RCC 7860 (cell line): Measurements from ENCODE around the gene TLL2.
"Not testable (repeated sequence)": the region's sequence is repeated elsewhere in the genome, so short reads cannot be mapped to it uniquely, and the experiment has no call there.

Source experiments
- DNase-seq: peaks from one replicate; pipeline ENCODE4 v3.0.0-alpha.2; 2015; ENCODE audit warnings: low spot score
- FAIRE-seq: peaks from 2 replicates; lab custom pipeline; 2012; peaks lifted over from hg19 to GRCh38; lab: Jason Lieb, UNC

TLL2 gene

DNA sequence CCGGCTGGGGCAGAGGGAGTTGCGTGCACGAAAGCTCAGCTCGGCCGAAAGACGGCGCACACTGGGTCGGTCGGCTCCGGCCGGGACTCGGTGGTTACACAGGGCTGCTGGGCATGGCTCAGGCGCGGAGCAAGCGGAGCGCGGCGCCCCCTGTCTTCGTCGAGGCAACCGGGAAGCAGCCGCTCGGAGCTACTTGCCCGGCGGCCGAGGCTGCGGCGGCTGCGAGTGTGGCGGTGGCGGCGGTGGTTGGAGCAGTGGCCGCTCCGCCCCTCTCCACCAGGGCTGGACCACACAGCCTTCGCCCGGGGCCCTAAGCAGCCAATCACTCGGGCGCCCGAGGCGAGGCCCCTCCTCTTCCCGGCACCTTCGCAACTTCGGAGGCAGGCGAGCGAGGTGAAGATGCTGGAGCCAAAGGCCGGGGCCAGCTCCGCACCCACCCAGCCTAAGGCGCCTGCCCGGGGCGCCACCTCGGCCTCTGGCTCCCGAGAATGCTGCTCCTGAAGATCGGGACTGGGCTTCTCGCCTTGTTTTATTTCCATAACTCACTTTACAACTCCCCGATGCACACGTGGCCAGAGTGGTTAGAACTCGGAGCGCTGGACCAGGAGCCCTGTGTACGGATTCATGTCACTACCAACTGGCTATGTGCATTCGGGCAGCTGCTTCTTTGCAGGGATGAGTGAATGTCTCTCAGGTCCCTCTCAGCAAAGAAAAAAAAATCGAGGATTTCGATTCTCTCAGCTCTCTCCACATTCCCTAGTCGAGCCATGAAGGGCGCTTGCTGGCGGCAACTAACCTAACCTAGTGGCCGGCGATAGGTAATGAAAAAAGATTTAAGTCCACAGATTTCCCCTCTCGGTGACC lies at the start of gene TLL2:
TLL2 (minus strand) TSS at position 229 of the 864 bp plus-strand sequence. CDS start 241 bp downstream, outside the sequence.
- DNase-seq = peak; percentile 86
- peak; percentile 68 for FAIRE-seq

DNA sequence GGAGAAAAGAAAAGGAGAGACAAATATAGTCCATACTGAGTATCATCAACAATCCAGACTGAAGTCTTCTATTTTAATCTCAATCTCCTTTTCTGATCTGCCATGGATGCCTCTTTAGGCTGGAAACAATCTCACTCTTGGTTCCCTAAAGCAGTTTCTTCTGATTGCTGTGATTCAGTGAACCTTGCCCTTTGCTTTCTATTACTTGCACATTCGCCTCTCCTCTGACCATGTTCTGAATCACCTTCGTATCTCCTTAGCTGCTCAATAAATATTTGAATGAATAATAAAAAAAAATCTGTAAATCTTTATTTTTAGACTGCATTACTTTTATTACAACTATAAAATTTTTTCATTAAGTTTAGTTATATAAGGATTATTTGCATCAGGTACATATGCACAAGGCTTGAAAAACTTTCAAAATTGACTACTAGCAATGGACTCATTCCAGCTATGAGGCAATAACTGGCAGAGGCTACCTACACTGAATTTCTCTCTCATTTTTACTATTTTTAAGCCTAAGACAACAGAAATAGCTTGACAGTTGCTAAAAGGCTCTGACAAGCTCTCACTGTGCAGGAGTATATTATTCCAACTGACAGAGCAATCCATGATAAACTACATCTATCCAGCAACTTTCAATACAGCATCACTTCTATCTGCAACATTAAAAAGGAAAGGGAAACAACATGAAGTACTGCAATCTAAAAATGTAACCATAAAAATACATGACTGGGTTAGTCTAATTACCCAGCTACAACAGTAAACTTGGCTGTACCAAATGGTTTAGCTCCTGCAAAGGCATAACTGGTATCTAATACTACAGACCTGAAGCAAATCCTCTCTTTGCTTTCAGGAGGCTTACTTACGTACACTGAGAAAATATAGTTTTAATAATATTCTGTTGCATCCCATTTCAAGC lies 47.5 kb upstream of the TLL2 start:
- no peak for DNase-seq
- FAIRE-seq = peak; percentile 27

DNA sequence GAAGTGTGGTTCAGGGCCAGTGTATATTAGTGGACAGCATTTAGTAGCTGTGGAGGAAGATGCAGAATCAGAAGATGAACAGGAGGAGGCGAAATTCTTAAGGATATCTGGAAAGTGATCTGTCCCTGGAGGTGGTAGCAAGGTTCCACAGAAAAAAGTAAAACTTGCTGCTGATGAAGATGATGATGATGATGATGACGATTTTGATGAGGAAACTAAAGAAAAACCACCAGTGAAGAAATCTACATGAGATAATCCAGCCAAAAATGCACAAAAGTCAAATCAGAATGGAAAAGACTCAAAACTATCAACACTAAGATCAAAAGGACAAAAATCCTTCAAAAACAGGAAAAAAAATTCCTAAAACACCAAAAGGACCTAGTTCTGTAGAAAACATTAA lies 46.8 kb upstream of the TLL2 start:
- no peak for FAIRE-seq
- no peak for DNase-seq

DNA sequence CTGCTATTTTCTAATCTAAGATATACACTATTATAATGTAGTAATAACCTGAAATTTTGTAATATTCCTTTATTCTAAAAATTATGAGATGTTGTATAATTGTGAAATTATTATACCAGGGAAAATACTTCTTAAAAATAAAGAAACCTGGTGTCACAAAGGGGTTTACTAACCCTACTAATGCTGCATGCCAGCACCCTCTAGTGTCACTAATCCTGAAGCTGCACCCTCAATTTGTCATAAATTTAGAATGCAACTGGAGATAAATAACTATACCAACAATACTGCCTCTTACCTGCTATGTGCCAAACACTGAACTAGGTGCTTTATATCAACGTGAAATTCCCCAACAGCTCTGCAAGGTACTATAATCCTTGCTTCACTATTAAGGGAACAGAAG lies 42.3 kb upstream of the TLL2 start:
- peak; percentile 62 for FAIRE-seq

DNA sequence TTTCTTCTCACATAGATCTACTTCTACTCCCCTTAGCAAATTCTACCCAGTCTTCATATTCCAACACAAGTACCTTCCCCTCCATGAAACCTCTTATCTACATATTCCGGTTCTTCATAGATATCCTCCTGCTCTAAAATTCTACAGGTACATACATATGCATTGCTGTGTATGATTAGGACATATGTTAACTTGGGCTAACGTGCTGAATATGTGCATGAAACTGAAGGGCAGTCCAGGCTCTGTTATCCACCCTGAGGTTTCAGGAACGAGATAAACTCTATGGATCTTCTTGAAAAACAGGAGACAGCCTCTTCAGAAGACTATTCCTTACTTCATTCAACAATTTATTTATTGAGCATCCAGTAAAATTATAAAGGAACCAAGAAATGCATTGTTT lies 41.6 kb upstream of the TLL2 start:
- no peak for FAIRE-seq
- no peak for DNase-seq

More for the DNA sequence above, 42.3 kb upstream of the TLL2 start:
- no peak for DNase-seq

DNA sequence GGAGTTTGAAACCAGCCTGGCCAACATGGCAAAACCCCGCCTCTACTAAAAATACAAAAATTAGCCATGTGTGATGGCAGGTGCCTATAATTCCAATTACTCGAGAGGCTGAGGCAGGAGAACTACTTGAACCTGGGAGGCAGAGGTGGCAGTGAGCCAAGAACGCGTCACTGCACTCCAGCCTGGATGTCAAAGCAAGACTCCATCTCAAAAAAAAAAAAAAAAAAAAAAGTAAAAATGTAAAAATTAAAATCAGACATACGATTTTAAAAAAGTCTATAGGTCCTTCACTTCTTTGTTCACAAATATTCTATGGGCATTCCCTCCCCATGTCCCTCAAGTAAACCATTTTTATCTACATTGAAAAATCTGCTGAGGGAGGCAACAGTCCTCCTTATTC lies 34.9 kb upstream of the TLL2 start:
- DNase-seq (no peak), FAIRE-seq (no peak)

DNA sequence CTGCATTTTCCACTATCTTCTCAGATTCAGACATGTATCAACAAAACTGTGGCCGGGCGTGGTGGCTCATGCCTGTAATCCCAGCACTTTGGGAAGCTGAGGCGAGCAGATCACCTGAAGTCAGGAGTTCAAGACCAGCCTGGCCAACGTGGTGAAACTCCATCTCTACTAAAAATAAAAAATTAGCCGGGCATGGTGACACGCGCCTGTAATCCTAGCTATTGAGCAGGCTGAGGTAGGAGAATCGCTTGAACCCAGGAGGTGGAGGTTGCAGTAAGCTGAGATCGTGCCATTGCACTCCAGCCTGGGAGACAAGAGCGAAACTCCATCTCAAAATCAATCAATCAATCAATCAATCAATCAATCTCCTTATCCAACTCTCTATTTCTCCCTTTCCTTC lies 31.8 kb upstream of the TLL2 start:
- not testable (repeated sequence) for DNase-seq, FAIRE-seq

DNA sequence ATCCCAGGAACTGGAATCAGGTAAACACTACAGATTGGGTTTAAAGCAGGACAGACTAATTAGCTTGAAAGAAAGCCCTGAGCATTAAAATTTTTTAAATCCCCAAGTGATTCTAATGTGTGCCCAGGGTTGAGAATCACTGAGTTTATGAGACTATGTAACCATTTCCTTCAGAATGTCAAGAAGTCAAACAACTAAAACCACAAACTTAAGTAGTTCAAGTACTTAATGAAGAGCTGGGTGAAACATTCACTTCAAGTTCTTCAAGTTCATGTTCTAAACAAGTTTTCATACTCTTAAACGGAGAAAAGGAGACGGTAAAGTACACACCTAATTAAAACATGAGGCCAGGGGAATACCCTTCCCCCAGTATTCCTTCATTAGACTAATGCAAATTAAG lies 28.2 kb upstream of the TLL2 start:
- FAIRE-seq (no peak), DNase-seq (no peak)

DNA sequence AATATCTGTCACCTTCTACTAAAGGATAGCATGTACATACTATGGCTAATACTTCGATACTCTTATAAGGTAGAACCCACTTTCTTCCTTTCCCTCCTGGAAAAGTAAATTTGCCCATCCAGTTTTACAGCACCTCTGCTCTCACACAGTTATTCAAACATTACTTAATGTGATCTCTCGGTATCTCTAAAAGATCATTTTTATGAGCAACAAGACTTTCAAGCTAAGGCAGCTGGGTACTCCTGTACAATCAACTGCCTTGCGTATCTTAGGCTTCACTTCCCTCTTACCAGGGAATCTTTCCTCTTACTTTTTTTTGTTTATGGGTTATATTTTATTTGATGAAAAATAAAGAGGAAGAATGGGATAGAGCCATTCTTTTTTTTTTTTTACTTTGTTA lies 26.5 kb upstream of the TLL2 start:
- no peak for FAIRE-seq
- DNase-seq = no peak

DNA sequence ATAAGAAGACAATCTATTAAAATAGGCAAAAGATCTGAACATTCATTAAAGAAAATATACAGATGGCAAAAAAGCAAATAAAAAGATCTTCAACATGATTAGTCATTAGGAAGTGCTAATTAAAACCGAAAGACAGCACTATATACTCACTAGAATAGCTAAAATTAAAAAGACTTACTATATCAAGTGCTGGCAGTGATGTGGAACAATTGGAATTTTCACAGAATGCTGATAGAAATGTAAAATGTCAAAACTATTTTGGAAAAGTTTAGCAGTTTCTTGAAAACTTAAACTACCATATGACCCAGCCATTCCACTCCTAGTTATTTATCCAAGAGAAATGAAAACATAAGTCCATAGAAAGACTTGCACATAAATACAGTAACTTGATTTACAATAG lies 25.0 kb upstream of the TLL2 start:
- no peak for DNase-seq
- no peak for FAIRE-seq

DNA sequence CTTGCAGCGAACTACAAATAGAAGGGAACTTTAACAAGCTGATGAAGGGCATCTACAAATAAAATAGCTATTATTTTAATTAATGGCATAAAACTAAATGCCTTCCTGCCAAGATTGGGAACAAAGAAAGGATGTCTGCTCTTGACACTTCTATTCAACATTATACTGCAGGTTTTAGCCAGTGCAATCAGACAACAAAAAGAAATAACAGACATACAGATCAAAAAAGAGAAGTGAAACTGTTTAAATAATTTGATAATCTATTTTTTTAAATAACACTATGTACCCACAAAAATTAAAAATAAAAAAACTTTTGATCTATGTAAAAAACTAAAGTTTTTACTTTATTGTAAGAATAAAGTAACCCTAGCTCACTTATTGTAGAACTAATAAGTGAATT lies 22.4 kb upstream of the TLL2 start:
- DNase-seq (no peak), FAIRE-seq (no peak)

DNA sequence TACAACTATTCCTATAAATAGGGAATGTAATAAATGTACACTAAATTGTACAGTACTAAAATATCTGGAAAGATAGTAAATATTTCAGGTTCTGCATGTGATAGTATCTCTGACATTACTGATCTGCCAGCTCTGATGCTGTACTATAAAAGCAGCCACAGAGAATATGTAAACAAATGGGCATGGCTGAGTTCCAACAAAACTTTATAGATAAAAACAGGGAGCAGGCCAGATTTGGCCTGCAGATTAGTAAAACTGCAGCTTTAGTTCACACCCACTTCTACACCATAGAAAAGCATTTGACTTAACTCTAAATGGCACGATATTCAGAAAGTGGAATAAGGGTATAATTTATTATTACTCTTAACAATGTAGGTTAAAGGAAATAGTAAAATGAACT lies 18.8 kb upstream of the TLL2 start:
- FAIRE-seq (no peak), DNase-seq (no peak)

DNA sequence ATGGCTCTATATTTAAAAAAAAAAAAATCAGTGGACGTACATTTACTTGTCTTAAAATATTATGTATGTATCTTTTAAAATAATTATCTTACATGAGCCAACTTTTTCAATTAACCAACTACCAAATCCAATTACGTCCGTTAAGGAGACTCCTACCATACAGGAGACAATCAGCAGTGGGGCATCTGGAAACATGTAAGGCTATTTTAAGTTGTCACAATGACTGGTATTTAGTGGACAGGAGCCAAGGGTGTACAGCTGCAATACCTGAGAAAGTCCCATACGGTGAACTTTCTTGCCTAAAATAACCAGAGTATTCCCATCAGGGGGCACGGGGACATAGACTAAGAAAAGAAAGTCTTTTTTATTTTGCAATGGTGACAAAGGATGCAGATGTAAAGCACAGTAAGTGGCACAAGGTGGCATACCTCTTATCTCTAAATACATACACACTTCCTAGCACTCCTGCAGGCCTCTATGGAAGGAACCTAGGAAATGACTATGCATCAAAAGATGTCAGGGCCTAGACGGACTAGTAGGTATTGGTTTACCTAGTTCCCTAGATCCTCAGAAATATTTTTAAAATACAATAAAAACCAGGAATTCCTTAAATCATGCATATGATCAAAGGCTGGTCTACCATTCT lies 16.0 kb upstream of the TLL2 start:
- DNase-seq = no peak
- FAIRE-seq = no peak

DNA sequence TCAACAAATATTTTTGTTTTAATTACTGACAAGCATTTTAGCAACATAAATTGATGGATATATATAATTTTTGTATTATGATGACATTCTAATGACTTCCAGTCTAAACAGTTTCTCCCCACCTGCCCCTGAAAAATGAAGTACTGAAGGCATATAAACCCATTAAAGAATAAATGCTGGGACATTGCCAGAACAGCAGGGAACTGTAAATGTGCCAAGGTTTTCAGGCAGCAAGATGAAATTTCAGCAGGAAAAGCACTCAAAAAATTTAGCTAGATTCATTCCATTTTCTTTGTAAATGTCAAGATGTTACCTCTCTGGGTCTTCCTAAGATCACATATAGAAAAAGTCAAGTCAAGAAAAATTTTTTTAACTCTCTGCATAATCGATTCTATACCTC lies 11.0 kb upstream of the TLL2 start:
- FAIRE-seq (no peak), DNase-seq (no peak)

DNA sequence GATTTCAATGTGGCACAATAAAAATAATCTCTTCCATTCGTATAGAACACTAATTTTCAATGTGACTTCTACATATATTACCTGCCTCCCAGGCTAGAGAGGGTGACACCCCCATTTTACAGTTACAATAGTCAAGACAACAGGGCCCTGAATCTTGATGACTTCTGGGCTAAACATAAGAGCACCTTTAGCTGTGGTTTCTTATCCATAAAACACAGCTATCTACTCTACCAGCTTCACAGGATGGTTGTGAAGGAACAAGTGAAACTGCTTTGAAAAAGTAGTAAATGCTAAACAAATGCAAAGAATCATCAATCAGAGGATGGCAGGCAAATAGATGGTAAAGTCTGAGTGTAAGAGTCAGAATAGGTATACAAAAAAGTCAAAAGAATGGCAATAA lies 3.6 kb upstream of the TLL2 start:
- FAIRE-seq (no peak), DNase-seq (no peak)

DNA sequence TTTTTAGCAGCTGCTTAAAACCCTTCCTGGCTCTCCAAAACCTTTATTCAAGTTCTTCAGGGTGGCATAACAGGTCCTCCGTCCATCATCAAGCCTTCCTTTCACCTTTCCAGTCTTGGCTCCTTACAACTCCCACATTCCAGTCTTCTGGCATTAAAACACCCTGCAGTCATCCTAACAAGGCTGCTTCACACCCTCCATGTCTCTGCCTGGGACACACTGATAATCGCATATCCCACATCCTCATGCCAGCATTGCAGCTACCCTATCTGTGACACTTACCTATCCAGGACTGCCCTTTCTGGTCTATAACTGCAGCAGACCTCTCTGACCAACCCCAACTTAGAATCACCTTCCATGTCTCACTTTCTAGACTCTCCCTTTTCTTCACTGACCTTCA lies 2.6 kb upstream of the TLL2 start:
- DNase-seq (no peak), FAIRE-seq (no peak)

DNA sequence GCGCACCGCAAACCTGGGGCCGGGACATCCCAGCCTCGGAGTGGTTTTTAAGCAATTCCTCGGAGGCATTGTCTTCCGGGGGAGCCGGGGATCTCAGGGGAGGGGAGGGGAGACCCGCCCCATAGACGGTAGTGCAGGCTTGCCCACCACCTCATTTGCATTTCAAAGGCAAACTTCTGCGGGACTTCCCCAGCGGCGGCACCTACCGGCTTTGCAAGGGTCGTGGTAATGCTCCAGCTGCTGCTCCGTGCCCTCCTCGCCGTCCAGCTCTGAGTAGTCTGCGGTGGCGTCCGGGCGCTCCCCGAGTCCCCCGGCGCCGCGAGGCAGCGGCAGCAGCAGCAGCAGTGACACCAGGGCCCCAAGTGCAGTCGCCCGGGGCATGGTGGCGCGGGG lies 425 bp downstream of the TLL2 start:
- DNase-seq (no peak), FAIRE-seq (no peak)

DNA sequence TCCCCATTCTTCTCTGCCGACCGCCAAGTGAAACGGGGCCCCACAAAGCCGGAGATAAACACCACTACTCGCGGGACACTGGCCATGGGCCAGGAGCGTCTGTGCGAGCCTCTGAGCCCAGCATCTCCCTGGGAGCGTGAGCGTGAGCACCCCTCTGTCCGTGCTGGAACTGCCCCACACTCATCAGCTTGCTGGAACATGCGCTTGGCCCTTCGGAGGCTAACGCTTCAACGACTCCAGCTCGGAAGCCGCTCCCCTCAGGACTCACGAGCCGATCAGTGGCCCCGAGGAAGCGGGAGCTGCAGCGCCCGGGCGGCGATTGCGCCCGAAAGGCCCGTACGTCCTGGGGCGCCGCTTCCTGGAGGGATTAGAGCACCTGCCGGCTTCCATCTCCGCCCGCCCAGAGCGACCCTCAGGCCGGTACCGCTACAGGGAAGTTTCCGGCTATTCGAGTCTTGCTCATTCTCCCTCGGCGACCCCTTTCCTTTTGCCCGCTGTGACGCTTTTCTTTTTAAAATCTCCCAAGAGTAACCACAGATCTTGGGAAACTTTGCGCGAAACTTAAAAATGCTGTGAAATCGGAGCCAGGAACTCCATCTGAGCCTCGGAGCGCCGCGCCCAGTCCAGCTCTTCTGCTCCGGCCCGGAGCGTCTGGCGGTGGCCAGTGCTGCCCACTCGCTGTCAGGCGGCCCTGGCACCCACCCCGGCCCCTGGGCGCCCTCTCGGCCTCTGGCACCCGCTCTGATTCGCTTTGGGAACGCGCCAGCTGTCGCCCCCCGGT lies 1.0 kb downstream of the TLL2 start:
- FAIRE-seq (no peak), DNase-seq (no peak)

DNA sequence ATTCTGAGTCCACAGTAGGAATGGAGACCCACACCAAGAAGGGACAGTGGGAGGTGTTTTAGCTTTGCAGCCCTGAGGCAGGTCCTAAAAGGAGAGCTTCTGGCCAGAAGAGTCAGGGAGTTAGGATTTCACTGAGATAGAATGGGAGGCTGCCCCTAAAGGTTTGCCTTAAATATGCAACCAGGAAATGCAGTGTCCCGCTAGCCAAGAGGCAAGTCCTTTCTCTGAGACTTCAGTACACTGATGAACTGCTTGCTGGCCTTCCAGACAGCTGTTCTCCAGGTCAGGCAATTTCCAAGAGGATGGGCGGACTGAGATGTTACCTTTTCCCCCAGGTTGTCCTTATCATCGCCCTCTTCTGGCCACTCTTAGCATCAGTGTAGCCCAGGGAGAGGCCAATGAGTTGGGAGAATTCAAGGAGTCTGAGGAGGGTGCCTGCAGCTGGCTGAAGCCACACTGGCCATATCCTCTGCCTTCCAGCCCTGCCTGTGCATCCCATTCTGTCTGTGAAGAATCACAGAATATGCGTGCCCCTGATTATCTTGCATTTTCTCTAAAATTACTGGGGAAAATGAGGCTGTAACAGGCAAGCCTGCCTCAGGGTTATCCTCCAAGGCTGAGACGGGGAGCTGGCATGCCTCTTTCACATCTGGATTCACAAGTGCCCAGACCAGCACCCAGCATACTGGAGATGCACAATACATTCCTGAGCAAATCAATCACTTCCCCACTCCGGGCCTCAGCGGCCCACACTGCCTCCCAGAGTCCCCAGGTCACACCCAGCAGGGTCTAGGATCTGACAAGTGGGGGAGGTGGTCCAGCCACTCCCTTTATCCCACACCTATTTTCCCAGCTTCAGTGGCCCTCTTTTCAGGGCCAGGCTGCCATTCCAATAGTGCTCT lies 2.4 kb downstream of the TLL2 start:
- FAIRE-seq (no peak), DNase-seq (no peak)
